Measurements from ENCODE around the gene FBXW5. TPM values are rescaled to one million over a fixed set of nuclear protein-coding genes. Genes with fewer than 3 reads are reported as not detected.

FBXW5 gene
- total and polyA plus RNA-seq, 2 experiments from 2014 or later, result 110 to 234 TPM

DNA sequence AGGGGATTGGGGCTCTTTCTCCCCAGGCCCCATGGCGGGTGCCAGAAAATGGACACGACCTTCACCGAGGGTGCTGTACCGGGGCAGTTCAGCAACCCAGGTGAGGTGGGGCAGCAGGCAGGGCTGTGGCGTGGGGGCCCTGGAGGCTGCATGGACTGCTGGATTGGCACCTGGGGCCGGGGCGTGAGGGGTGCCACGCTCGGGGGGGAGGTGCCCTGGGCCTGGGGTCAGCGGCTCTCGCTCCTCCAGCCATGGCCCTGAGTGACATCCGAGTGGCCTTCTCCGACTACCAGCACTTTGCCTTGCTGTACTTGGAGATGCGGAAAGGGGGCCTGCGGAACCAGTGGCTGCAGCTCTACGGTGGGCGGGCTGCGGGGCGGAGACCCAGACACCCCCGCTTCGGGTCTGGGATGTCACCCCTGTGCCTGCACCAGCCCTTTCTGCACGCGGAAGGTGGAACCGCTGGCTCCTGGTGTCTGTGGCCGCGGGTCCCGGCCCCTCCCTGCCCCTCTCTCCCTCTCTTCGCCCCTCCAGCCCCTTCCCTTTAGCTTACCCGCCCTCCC, 40.0 kb upstream of the FBXW5 start:
- Histone ChIP-seq H3K9me3 (ENCODE audit: low read depth) (no peaks in the 10 kb centered on the region), H3K36me3 (ENCODE audit: low read depth) (no peaks in the 10 kb centered on the region), H3K79me2 (ENCODE audit: insufficient read depth) (no peaks in the 10 kb centered on the region), H3K27me3 (replicated peaks; ENCODE audit: insufficient read depth) (peaks cover 19% of the 10 kb centered on the region; the same call in 1 of the 2 replicates), H3K9ac (no peak overlapping the region), H3K4me3 (no peak overlapping the region), H4K20me1 (ENCODE audit: insufficient read depth) (no peaks in the 10 kb centered on the region), H3K9me2 (ENCODE audit: insufficient read depth) (no peaks in the 10 kb centered on the region), H3K27ac (no peak overlapping the region), H3K4me1 (ENCODE audit: insufficient read depth) (no peaks in the 10 kb centered on the region), H3K4me2 (ENCODE audit: unreplicated experiment) (no peak overlapping the region), H2AFZ (no peak overlapping the region), H3F3A (ENCODE audit: insufficient read depth) (no peaks in the 10 kb centered on the region)
- in situ Hi-C loops (cut with MboI), result no loop called here
- DNase-seq, result no peak
- TF ChIP-seq EZH2 (IDR thresholded peaks at IDR 0.05; ENCODE audit: insufficient read depth, poor library complexity, severe bottlenecking), result no peak
- no peak for TF ChIP-seq EZH2phosphoT487 (IDR thresholded peaks at IDR 0.05; ENCODE audit: insufficient read depth, low read depth)
- 38 to 67% methylated on average over 14 to 18 of the region's 29 CpGs for WGBS, 2 experiments (ENCODE audit: low coverage in 1 of 2, low lambda C conversion rate in 2 of 2, missing lambda C conversion rate in 2 of 2)

DNA sequence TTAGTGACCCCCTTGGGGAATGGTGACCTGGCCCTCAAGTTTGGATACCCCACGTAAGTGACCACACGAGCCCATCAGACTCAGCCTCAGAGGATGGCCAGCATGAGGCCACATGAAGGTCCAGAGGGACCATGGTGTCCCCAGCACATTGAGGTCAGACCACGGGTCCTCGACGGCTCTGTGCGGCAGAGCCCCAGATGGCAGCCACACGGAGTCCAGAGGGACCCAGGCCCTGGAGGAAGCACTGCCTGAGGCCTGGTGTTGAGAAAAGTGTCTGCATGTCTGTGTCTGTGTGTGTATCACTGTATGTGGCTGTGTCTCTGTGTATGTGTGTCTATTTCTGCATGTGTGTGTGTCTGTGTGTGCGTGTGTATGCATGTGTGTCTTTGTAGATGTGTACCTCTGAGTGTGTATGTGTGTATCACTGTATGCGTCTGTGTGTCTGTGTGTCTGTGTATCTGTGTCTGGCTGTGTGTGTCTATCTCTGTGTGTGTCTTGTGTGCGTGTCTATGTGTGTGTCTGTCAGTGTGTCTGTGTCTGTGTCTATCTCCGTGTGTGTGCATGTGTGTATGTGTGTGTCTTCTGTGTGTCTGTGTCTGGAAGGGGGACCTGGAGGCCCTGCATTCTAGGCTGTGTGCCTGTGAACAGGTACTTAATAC, 39.2 kb upstream of the FBXW5 start:
- Histone ChIP-seq H3K4me3 (no peak overlapping the region), H3F3A (ENCODE audit: insufficient read depth) (no peaks in the 10 kb centered on the region), H3K4me2 (ENCODE audit: unreplicated experiment) (no peak overlapping the region), H3K79me2 (ENCODE audit: insufficient read depth) (no peaks in the 10 kb centered on the region), H3K36me3 (ENCODE audit: low read depth) (no peaks in the 10 kb centered on the region), H3K27ac (no peak overlapping the region), H4K20me1 (ENCODE audit: insufficient read depth) (no peaks in the 10 kb centered on the region), H3K4me1 (ENCODE audit: insufficient read depth) (no peaks in the 10 kb centered on the region), H2AFZ (no peak overlapping the region), H3K27me3 (replicated peaks; ENCODE audit: insufficient read depth) (peaks cover 19% of the 10 kb centered on the region; the same call in 1 of the 2 replicates), H3K9me3 (ENCODE audit: low read depth) (no peaks in the 10 kb centered on the region), H3K9ac (no peak overlapping the region), H3K9me2 (ENCODE audit: insufficient read depth) (no peaks in the 10 kb centered on the region)
- in situ Hi-C loops (cut with MboI), result no loop called here
- 73 to 75% methylated on average over 11 of the region's 11 CpGs for WGBS, 2 experiments (ENCODE audit: low coverage in 1 of 2, low lambda C conversion rate in 2 of 2, missing lambda C conversion rate in 2 of 2)
- DNase-seq, result no peak
- TF ChIP-seq EZH2phosphoT487 (IDR thresholded peaks at IDR 0.05; ENCODE audit: insufficient read depth, low read depth) (no peak), EZH2 (IDR thresholded peaks at IDR 0.05; ENCODE audit: insufficient read depth, poor library complexity, severe bottlenecking) (no peak)

DNA sequence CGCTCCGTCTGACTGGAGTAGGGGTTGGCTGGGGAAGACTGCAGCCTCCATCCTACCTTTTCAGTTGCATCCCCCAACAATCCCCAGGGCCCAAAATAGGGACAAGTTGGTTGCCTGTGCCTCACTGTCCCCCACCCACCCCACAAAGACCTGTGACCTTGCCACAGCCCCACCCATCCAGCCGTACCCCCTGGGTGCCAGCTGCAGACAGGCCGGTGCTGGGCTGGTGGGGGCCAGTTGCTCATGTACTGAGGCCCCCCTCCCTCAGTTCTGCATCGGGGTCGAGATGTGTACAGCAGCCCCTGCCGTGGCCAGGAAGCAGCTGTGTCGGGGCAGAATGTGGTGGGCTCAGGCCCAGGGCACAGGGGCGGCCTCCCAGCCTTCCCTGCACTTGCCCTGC, 38.6 kb upstream of the FBXW5 start:
- in situ Hi-C loops (cut with MboI), result no loop called here
- no peaks in the 10 kb centered on the region for H3K4me1 ChIP-seq (ENCODE audit: insufficient read depth)
- WGBS, 2 experiments (ENCODE audit: low coverage in 1 of 2, low lambda C conversion rate in 2 of 2, missing lambda C conversion rate in 2 of 2), result 71 to 77% methylated on average over 6 to 9 of the region's 9 CpGs

DNA sequence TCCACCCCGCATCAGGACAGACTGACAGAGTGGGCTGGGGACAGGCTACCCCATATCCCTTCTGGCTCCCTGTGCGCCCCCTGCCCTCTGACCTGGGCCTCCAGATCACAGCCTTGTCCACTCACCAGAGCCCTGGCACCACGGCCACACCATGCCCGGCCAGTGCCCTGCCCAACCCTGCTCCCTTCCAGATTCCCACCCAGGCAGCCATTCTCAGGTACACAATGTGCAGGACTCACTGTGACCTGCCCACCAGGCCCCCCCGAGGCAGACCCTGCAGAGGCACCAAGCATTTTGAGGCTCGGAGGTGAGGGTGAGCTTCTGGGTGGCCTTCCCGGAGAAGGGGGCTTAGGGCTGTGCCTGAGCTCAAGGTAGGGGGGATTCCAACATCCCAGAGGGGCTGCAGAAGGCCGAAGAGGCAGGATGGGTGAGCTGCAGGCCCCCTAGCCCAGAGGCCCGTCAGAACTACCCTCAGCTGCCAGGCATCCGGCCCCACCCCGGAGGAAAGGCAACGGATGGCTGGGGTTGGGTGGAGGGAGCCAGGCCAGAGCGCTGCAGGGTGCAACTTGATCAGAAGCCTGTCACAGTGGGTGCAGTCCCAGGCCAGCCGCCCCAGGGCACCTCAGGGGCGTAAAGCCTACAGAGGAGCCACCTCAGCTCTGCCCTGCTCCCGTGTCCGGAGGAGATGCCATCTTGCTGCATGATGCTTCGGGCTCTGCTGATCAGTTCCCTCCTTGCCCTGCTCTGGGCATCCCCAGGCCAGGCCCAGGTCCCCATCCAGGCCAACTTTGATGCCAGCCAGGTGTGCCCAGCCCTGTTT, 37.9 kb upstream of the FBXW5 start, which contains the start of gene LCNL1:
Gene LCNL1 (plus strand): TSS at position 762 of the 820 bp plus-strand sequence. CDS start 594 bp downstream, outside the sequence.
- 70 to 73% methylated on average over 17 to 18 of the region's 18 CpGs for WGBS, 2 experiments (ENCODE audit: low coverage in 1 of 2, low lambda C conversion rate in 2 of 2, missing lambda C conversion rate in 2 of 2)
- no peak for DNase-seq
- TF ChIP-seq EZH2phosphoT487 (IDR thresholded peaks at IDR 0.05; ENCODE audit: insufficient read depth, low read depth), result no peak
- no peak for TF ChIP-seq EZH2 (IDR thresholded peaks at IDR 0.05; ENCODE audit: insufficient read depth, poor library complexity, severe bottlenecking)
- in situ Hi-C loops (cut with MboI), result no loop called here
- H3K9me3 ChIP-seq (ENCODE audit: low read depth), result no peaks in the 10 kb centered on the region
- no peak within 1 kb of the TSS for H3K27ac ChIP-seq
- no peak within 1 kb of the TSS for H3K9ac ChIP-seq
- no peaks in the 10 kb centered on the region for H3K9me2 ChIP-seq (ENCODE audit: insufficient read depth)
- no peaks in the 10 kb centered on the region for H3K79me2 ChIP-seq (ENCODE audit: insufficient read depth)
- H3K36me3 ChIP-seq (ENCODE audit: low read depth), result no peaks in the 10 kb centered on the region
- no peak within 1 kb of the TSS for H3K4me2 ChIP-seq (ENCODE audit: unreplicated experiment)
- H3K4me1 ChIP-seq (ENCODE audit: insufficient read depth), result no peaks in the 10 kb centered on the region
- H3K27me3 ChIP-seq (replicated peaks; ENCODE audit: insufficient read depth), result peaks cover 19% of the 10 kb centered on the region; the same call in 1 of the 2 replicates
- H3F3A ChIP-seq (ENCODE audit: insufficient read depth), result no peaks in the 10 kb centered on the region
- H3K4me3 ChIP-seq, result no peak within 1 kb of the TSS
- H2AFZ ChIP-seq, result no peak within 1 kb of the TSS
- H4K20me1 ChIP-seq (ENCODE audit: insufficient read depth), result no peaks in the 10 kb centered on the region

More for the DNA sequence above, 38.6 kb upstream of the FBXW5 start:
- TF ChIP-seq EZH2 (IDR thresholded peaks at IDR 0.05; ENCODE audit: insufficient read depth, poor library complexity, severe bottlenecking) (no peak), EZH2phosphoT487 (IDR thresholded peaks at IDR 0.05; ENCODE audit: insufficient read depth, low read depth) (no peak)
- Histone ChIP-seq H4K20me1 (ENCODE audit: insufficient read depth) (no peaks in the 10 kb centered on the region), H2AFZ (no peak overlapping the region), H3K9me3 (ENCODE audit: low read depth) (no peaks in the 10 kb centered on the region), H3K9ac (no peak overlapping the region), H3K27ac (no peak overlapping the region), H3K4me3 (no peak overlapping the region), H3K4me2 (ENCODE audit: unreplicated experiment) (no peak overlapping the region), H3F3A (ENCODE audit: insufficient read depth) (no peaks in the 10 kb centered on the region), H3K27me3 (replicated peaks; ENCODE audit: insufficient read depth) (peaks cover 19% of the 10 kb centered on the region; the same call in 1 of the 2 replicates), H3K79me2 (ENCODE audit: insufficient read depth) (no peaks in the 10 kb centered on the region), H3K9me2 (ENCODE audit: insufficient read depth) (no peaks in the 10 kb centered on the region), H3K36me3 (ENCODE audit: low read depth) (no peaks in the 10 kb centered on the region)
- DNase-seq, result no peak

Data from GM23248 (cell line).